HUES64 (cell line): ENCODE data around the gene HLA-B.
"Not testable (repeated sequence)": the region's sequence is repeated elsewhere in the genome, so short reads cannot be mapped to it uniquely, and the experiment has no call there.

ENCODE experiments used
- H3K27ac ChIP-seq: 2 replicates; pipeline ENCODE4 v1.7.0; 2013; ENCODE audit warnings: low read depth, low read length, inconsistent platforms
- H3K27me3 ChIP-seq: 2 replicates; pipeline ENCODE4 v1.6.1; 2013; ENCODE audit warnings: mild to moderate bottlenecking, low read length; ENCODE audit not compliant: insufficient read depth
- H3K36me3 ChIP-seq: 2 replicates; pipeline ENCODE4 v1.6.1; 2013; ENCODE audit warnings: mild to moderate bottlenecking, low read length; ENCODE audit not compliant: insufficient read depth
- H3K4me1 ChIP-seq: 2 replicates; pipeline ENCODE4 v1.6.1; 2013; ENCODE audit warnings: mild to moderate bottlenecking, low read length, moderate library complexity; ENCODE audit not compliant: insufficient read depth
- H3K4me3 ChIP-seq: 2 replicates; pipeline ENCODE4 v1.5.1; 2013; ENCODE audit warnings: mild to moderate bottlenecking, low read length, moderate library complexity
- H3K9ac ChIP-seq: 2 replicates; pipeline ENCODE4 v1.6.1; 2013; ENCODE audit warnings: mild to moderate bottlenecking, low read depth, low read length
- H3K9me3 ChIP-seq: 2 replicates; pipeline ENCODE4 v1.6.1; 2013; ENCODE audit warnings: low read depth, low read length; ENCODE audit not compliant: insufficient read depth
- WGBS: fragments of 150-250, 120-280 bp; methylation state at CpG from one replicate; pipeline ENCODE4 v1.1.7; 2013; ENCODE audit warnings: missing lambda C conversion rate; 5-methylcytosine and 5-hydroxymethylcytosine counted together

Gene HLA-B

GRCh38 chr6:31381666-31382065, 24.7 kb upstream of the HLA-B start:
- Histone ChIP-seq H3K36me3 (no peaks in the 10 kb centered on the region), H3K27me3 (no peaks in the 10 kb centered on the region), H3K9me3 (no peaks in the 10 kb centered on the region), H3K4me3 (no peak overlapping the region), H3K4me1 (no peaks in the 10 kb centered on the region), H3K9ac (no peak overlapping the region), H3K27ac (no peak overlapping the region)
- WGBS = 87% methylated on average over 4 of the region's 4 CpGs

DNA sequence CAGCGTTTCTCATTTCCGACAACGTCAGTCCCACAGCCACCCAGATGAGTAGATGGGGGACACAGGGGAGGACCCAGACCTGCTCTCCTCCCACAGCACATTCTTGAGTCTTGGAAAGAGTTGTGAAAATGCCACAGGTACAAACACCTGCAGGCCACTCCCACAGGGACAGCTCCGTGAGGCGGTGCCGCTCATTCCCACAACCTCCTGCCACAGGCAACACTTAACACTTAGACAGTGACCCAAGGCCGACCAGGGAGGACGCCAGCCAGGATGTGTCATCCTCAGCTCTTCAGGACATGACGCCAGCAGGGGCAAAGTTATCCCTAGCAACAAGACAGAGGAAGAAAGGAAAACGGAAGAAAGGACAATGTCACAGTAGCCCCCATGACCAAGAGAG, 22.9 kb upstream of the HLA-B start:
- Histone ChIP-seq H3K4me3 (no peak overlapping the region), H3K27me3 (no peaks in the 10 kb centered on the region), H3K27ac (no peak overlapping the region), H3K36me3 (no peaks in the 10 kb centered on the region), H3K4me1 (no peaks in the 10 kb centered on the region), H3K9me3 (no peaks in the 10 kb centered on the region), H3K9ac (no peak overlapping the region)
- 79% methylated on average over 10 of the region's 10 CpGs for WGBS

DNA sequence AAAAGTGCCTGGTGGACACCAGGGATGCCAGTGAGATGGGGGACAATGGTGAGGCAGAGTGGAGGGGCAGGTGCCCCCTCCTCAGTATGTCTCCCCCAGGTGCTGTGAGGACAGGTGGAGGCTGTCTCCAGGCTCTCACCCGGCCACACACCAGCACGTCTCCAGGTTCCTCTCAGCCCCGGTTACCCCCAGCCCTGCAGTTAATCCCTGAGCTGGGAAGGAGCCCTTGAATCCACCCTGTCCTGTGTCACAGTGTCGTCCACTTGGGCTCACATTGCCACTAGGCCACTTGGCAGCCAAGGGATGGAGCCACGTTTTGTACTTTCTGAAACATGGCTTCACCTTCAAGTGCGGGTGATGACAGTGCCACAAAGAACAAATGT, 21.7 kb upstream of the HLA-B start:
- Histone ChIP-seq H3K9me3 (no peaks in the 10 kb centered on the region), H3K36me3 (no peaks in the 10 kb centered on the region), H3K9ac (no peak overlapping the region), H3K27me3 (no peaks in the 10 kb centered on the region), H3K4me3 (no peak overlapping the region), H3K27ac (no peak overlapping the region), H3K4me1 (no peaks in the 10 kb centered on the region)
- 90% methylated on average over 6 of the region's 6 CpGs for WGBS

- 85% methylated on average over 9 of the region's 9 CpGs for WGBS
- H3K9ac ChIP-seq = no peak overlapping the region
- H3K27ac ChIP-seq = no peak overlapping the region
- H3K9me3 ChIP-seq = peaks cover 1% of the 10 kb centered on the region; the same call in 1 of the 2 replicates
- H3K36me3 ChIP-seq = no peaks in the 10 kb centered on the region
- no peaks in the 10 kb centered on the region for H3K4me1 ChIP-seq
- H3K4me3 ChIP-seq = no peak overlapping the region
- H3K27me3 ChIP-seq = no peaks in the 10 kb centered on the region
These were observed 21.2 kb upstream of the HLA-B start for GRCh38 chr6:31378062-31378720.

- Histone ChIP-seq H3K9me3 (peaks cover 3% of the 10 kb centered on the region; the same call in 1 of the 2 replicates), H3K27me3 (no peaks in the 10 kb centered on the region), H3K27ac (no peak overlapping the region), H3K4me1 (no peaks in the 10 kb centered on the region), H3K9ac (no peak overlapping the region), H3K4me3 (no peak overlapping the region), H3K36me3 (no peaks in the 10 kb centered on the region)
- WGBS = 84% methylated on average over 3 of the region's 4 CpGs
These were observed 20.1 kb upstream of the HLA-B start for GRCh38 chr6:31377029-31377428.

- Histone ChIP-seq H3K9me3 (peaks cover 3% of the 10 kb centered on the region; the same call in 1 of the 2 replicates), H3K36me3 (no peaks in the 10 kb centered on the region), H3K27me3 (no peaks in the 10 kb centered on the region), H3K4me3 (no peak overlapping the region), H3K27ac (no peak overlapping the region), H3K9ac (no peak overlapping the region), H3K4me1 (no peaks in the 10 kb centered on the region)
These were observed 18.7 kb upstream of the HLA-B start for GRCh38 chr6:31375699-31376098.

- H3K4me1 ChIP-seq = not testable (repeated sequence)
These were observed 17.1 kb upstream of the HLA-B start for GRCh38 chr6:31374118-31374517.

GRCh38 chr6:31368461-31368860, 11.5 kb upstream of the HLA-B start:
- Histone ChIP-seq H3K27ac (no peak overlapping the region), H3K9me3 (peaks cover 3% of the 10 kb centered on the region; the same call in 1 of the 2 replicates), H3K27me3 (peaks cover 30% of the 10 kb centered on the region; the same call in 1 of the 2 replicates), H3K4me3 (no peak overlapping the region), H3K36me3 (no peaks in the 10 kb centered on the region), H3K4me1 (no peaks in the 10 kb centered on the region), H3K9ac (no peak overlapping the region)
- 89% methylated on average over 2 of the region's 2 CpGs for WGBS

More at GRCh38 chr6:31374118-31374517, 17.1 kb upstream of the HLA-B start:
- H3K27ac ChIP-seq, H3K4me3 ChIP-seq, H3K9me3 ChIP-seq, H3K9ac ChIP-seq, H3K27me3 ChIP-seq, H3K36me3 ChIP-seq: not testable (repeated sequence)
- 31% methylated on average over 8 of the region's 8 CpGs for WGBS

GRCh38 chr6:31366693-31367470, 9.9 kb upstream of the HLA-B start:
- Histone ChIP-seq H3K27me3 (peaks cover 44% of the 10 kb centered on the region), H3K36me3 (no peaks in the 10 kb centered on the region), H3K4me3 (peak overlapping the region; percentile 30), H3K27ac (no peak overlapping the region), H3K9me3 (no peaks in the 10 kb centered on the region), H3K4me1 (no peaks in the 10 kb centered on the region), H3K9ac (no peak overlapping the region)
- 16% methylated on average over 29 of the region's 30 CpGs for WGBS

DNA sequence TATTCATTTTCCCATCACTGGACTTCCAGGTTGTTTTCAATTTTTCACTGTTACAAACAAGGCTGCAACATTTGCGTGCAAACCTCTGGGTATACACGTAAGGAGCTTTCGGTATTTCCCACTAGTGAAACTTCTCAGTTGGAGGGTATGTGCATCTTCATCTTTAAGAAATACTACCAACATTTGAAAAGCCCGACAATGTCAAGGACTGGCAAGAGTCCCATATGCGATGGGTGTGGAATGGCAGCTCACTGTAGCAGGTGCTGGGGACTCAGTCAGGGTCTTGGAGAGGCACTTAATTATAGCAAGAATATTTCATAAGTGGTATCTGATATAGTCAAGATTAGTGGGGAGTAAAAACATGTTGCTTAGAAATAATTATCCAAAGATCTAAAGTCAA, 8.9 kb upstream of the HLA-B start:
- Histone ChIP-seq H3K9ac (no peak overlapping the region), H3K27ac (no peak overlapping the region), H3K9me3 (no peaks in the 10 kb centered on the region), H3K4me1 (no peaks in the 10 kb centered on the region), H3K4me3 (no peak overlapping the region), H3K36me3 (no peaks in the 10 kb centered on the region), H3K27me3 (peaks cover 46% of the 10 kb centered on the region)
- 90% methylated on average over 5 of the region's 5 CpGs for WGBS

GRCh38 chr6:31363811-31364210, 6.8 kb upstream of the HLA-B start:
- no peaks in the 10 kb centered on the region for H3K36me3 ChIP-seq
- peaks cover 54% of the 10 kb centered on the region for H3K27me3 ChIP-seq
- no peak overlapping the region for H3K27ac ChIP-seq
- H3K9me3 ChIP-seq = no peaks in the 10 kb centered on the region
- no peak overlapping the region for H3K4me3 ChIP-seq
- no peak overlapping the region for H3K9ac ChIP-seq
- no peaks in the 10 kb centered on the region for H3K4me1 ChIP-seq
